DND-41 (cell line): ENCODE data around the gene TMEM14A.
"Not testable (repeated sequence)": the region's sequence is repeated elsewhere in the genome, so short reads cannot be mapped to it uniquely, and the experiment has no call there.

Source experiments
- ATAC-seq: fragments of 200-7000 bp; cut with Tn5 transposase; 3 replicates; pipeline ENCODE4 v1.9.1; 2021; ENCODE audit warnings: low read depth; ENCODE audit not compliant: insufficient read depth
- DNase-seq: peaks from one replicate; pipeline ENCODE4 v3.0.0-alpha.2; 2020
- H2AFZ ChIP-seq: 2 replicates; pipeline ENCODE4 v1.6.0; 2012; ENCODE audit warnings: low read depth, low read length
- H3K27ac ChIP-seq: 2 replicates; pipeline ENCODE4 v1.5.1; 2012; ENCODE audit warnings: low read length, inconsistent platforms
- H3K27me3 ChIP-seq: fragments of 200-600 bp; sonication (generic); 2 replicates; pipeline ENCODE4 v1.6.0; 2012; ENCODE audit warnings: low read length, mild to moderate bottlenecking, inconsistent platforms; ENCODE audit not compliant: insufficient read depth, poor library complexity
- H3K36me3 ChIP-seq: 2 replicates; pipeline ENCODE4 v1.5.1; 2012; ENCODE audit warnings: low read length, inconsistent platforms; ENCODE audit not compliant: insufficient read depth
- H3K4me1 ChIP-seq: 2 replicates; pipeline ENCODE4 v1.5.1; 2012; ENCODE audit warnings: mild to moderate bottlenecking, low read length; ENCODE audit not compliant: insufficient read depth
- H3K4me2 ChIP-seq: 2 replicates; pipeline ENCODE4 v1.6.0; 2012; ENCODE audit warnings: mild to moderate bottlenecking, moderate library complexity, low read length, inconsistent platforms; ENCODE audit not compliant: insufficient read depth
- H3K4me3 ChIP-seq, 2 experiments: fragments of 200-600 bp in 1 of 2; shearing (Covaris generic) in 1 of 2; 2 replicates each; pipeline ENCODE4 v1.5.1; 2012 to 2016; ENCODE audit warnings: inconsistent platforms in 2 of 2, low read length in 2 of 2, mild to moderate bottlenecking in 2 of 2, low read depth in 1 of 2, moderate library complexity in 1 of 2
- H3K79me2 ChIP-seq: 2 replicates; pipeline ENCODE4 v1.6.0; 2012; ENCODE audit warnings: low read length, inconsistent platforms; ENCODE audit not compliant: insufficient read depth
- H3K9ac ChIP-seq: 2 replicates; pipeline ENCODE4 v1.6.0; 2012; ENCODE audit warnings: low read depth, mild to moderate bottlenecking, inconsistent platforms, low read length, moderate library complexity
- H3K9me3 ChIP-seq: 2 replicates; pipeline ENCODE4 v1.5.1; 2012; ENCODE audit warnings: low read length, moderate library complexity, mild to moderate bottlenecking, inconsistent platforms; ENCODE audit not compliant: insufficient read depth, severe bottlenecking
- H4K20me1 ChIP-seq: 2 replicates; pipeline ENCODE4 v1.6.0; 2012; ENCODE audit warnings: low read length; ENCODE audit not compliant: insufficient read depth
- CTCF ChIP-seq: IDR thresholded peaks from 2 replicates; pipeline ENCODE4 v1.5.1; 2012; ENCODE audit warnings: borderline replicate concordance, low read length, moderate library complexity, mild to moderate bottlenecking; ENCODE audit not compliant: poor library complexity, severe bottlenecking; ENCODE audit errors: extremely low read depth
- EZH2 ChIP-seq: IDR thresholded peaks from 3 replicates; pipeline ENCODE4 v1.6.1; 2012; ENCODE audit warnings: borderline replicate concordance, low read depth, mild to moderate bottlenecking, moderate library complexity, low read length, inconsistent platforms; ENCODE audit not compliant: severe bottlenecking

TMEM14A gene

GRCh38 chr6:52706001-52706400 lies 35.1 kb downstream of the TMEM14A start:
- Histone ChIP-seq H3K9ac (no peak overlapping the region), H3K4me2 (no peak overlapping the region), H3K4me3 (no peak overlapping the region), H3K27me3 (no peaks in the 10 kb centered on the region), H3K79me2 (no peaks in the 10 kb centered on the region), H4K20me1 (no peaks in the 10 kb centered on the region), H2AFZ (no peak overlapping the region), H3K4me1 (no peaks in the 10 kb centered on the region), H3K27ac (no peak overlapping the region), H3K36me3 (no peaks in the 10 kb centered on the region), H3K9me3 (peaks cover 8% of the 10 kb centered on the region)
- DNase-seq: no peak
- ATAC-seq: no peak
- TF ChIP-seq CTCF (no peak), EZH2 (no peak)

- DNase-seq: no peak
- ATAC-seq: no peak
- no peak overlapping the region for H3K9ac ChIP-seq
- no peak overlapping the region for H3K4me2 ChIP-seq
- H4K20me1 ChIP-seq: no peaks in the 10 kb centered on the region
- H3K27me3 ChIP-seq: no peaks in the 10 kb centered on the region
- H2AFZ ChIP-seq: no peak overlapping the region
- H3K4me3 ChIP-seq: no peak overlapping the region
- no peaks in the 10 kb centered on the region for H3K79me2 ChIP-seq
- H3K36me3 ChIP-seq: no peaks in the 10 kb centered on the region
- H3K9me3 ChIP-seq: peaks cover 8% of the 10 kb centered on the region
- no peaks in the 10 kb centered on the region for H3K4me1 ChIP-seq
- TF ChIP-seq EZH2 (no peak), CTCF (no peak)
- H3K27ac ChIP-seq: no peak overlapping the region
These were observed 37.2 kb downstream of the TMEM14A start for GRCh38 chr6:52707963-52708680.

GRCh38 chr6:52712136-52712535 lies 41.2 kb downstream of the TMEM14A start:
- no peak overlapping the region for H3K9ac ChIP-seq
- TF ChIP-seq EZH2 (no peak), CTCF (no peak)
- H3K9me3 ChIP-seq: peaks cover 8% of the 10 kb centered on the region
- H3K27ac ChIP-seq: no peak overlapping the region
- H3K4me3 ChIP-seq: no peak overlapping the region
- H3K36me3 ChIP-seq: no peaks in the 10 kb centered on the region
- no peaks in the 10 kb centered on the region for H3K27me3 ChIP-seq
- H3K79me2 ChIP-seq: no peaks in the 10 kb centered on the region
- no peaks in the 10 kb centered on the region for H3K4me1 ChIP-seq
- DNase-seq (no peak), ATAC-seq (no peak)
- no peaks in the 10 kb centered on the region for H4K20me1 ChIP-seq
- H3K4me2 ChIP-seq: no peak overlapping the region
- no peak overlapping the region for H2AFZ ChIP-seq

GRCh38 chr6:52714761-52715160 lies 43.8 kb downstream of the TMEM14A start:
- not testable (repeated sequence) for H3K9me3 ChIP-seq, H2AFZ ChIP-seq, DNase-seq, H3K4me3 ChIP-seq, H3K4me2 ChIP-seq, H3K36me3 ChIP-seq, H3K27me3 ChIP-seq, H3K79me2 ChIP-seq, ATAC-seq, H3K4me1 ChIP-seq, H4K20me1 ChIP-seq, H3K9ac ChIP-seq, H3K27ac ChIP-seq
